K562 (cell line): ENCODE data around the gene FOXN3. TPM values are rescaled to one million over a fixed set of nuclear protein-coding genes. Genes with fewer than 3 reads are reported as not detected.

Source experiments
- ATAC-seq: fragments of 200-7000 bp; cut with Tn5 transposase; 3 replicates; pipeline ENCODE4 v1.9.1; 2020; ENCODE audit warnings: moderate library complexity
- BruUV-seq: library from RNA; stranded (reverse); fragments of 400-500 nt; replicated peaks from 2 replicates; lab custom pipeline; 2021; lab: Mats Ljungman, UMichigan
- CTCF ChIA-PET: fragments of 300-600 bp; formaldehyde crosslinking; extraction: SDS; loops from one replicate; lab custom pipeline; 2021; ENCODE audit warnings: low intra/inter-chr PET ratio; lab: Yijun Ruan, JAX
- POLR2A ChIA-PET: fragments of 300-600, 350-650 bp; sonication (Branson Sonifier 250); formaldehyde crosslinking; extraction: SDS; loops from one replicate; lab custom pipeline; 2021; ENCODE audit warnings: antibody characterized with exemption, inconsistent platforms; lab: Yijun Ruan, JAX
- DNase-seq, 4 experiments: peaks; one replicate each; pipeline versions ENCODE4 v3.0.0 to v3.0.0-alpha.2; 2011 to 2018; ENCODE audit warnings: low spot score in 3 of 4, mixed read lengths in 3 of 4; ENCODE audit errors: extremely low read depth in 1 of 4
- FAIRE-seq: peaks from 2 replicates; lab custom pipeline; 2011; peaks lifted over from hg19 to GRCh38; lab: Jason Lieb, UNC
- H2AFZ ChIP-seq: 2 replicates; pipeline ENCODE4 v1.6.0; 2011; ENCODE audit warnings: low read depth, low read length, control low read depth, inconsistent platforms
- H3K27ac ChIP-seq: fragments of 200-600 bp; 3 replicates; pipeline ENCODE4 v1.8.0; 2011; ENCODE audit warnings: low read depth, mild to moderate bottlenecking, control low read depth, inconsistent platforms, low read length, moderate library complexity, mixed read lengths; ENCODE audit errors: extremely low read depth
- H3K27me3 ChIP-seq, 2 experiments: fragments of 300-600 bp in 1 of 2; 2 replicates in 1 of 2; 3 replicates in 1 of 2; pipeline versions ENCODE4 v1.6.0 to v1.8.0; 2011; ENCODE audit warnings: inconsistent platforms in 2 of 2, low read length in 2 of 2, mild to moderate bottlenecking in 1 of 2, mixed read lengths in 1 of 2, moderate library complexity in 1 of 2; ENCODE audit not compliant: control insufficient read depth in 2 of 2, insufficient read depth in 2 of 2
- H3K36me3 ChIP-seq: fragments of 300-600 bp; 3 replicates; pipeline ENCODE4 v1.8.0; 2011; ENCODE audit warnings: mild to moderate bottlenecking, low read length, inconsistent platforms; ENCODE audit not compliant: control insufficient read depth, insufficient read depth
- H3K4me1 ChIP-seq, 2 experiments: fragments of 200-600 bp in 1 of 2; replicated peaks in 1 of 2; 2 replicates in 1 of 2; 3 replicates in 1 of 2; pipeline versions ENCODE4 v1.5.1 to v1.8.0; 2011; ENCODE audit warnings: inconsistent platforms in 2 of 2, low read length in 2 of 2, mild to moderate bottlenecking in 1 of 2, mixed read lengths in 1 of 2, moderate library complexity in 1 of 2; ENCODE audit not compliant: control insufficient read depth in 2 of 2, insufficient read depth in 2 of 2
- H3K4me2 ChIP-seq: 2 replicates; pipeline ENCODE4 v1.6.1; 2011; ENCODE audit warnings: low read length, control low read depth, inconsistent platforms, mixed read lengths; ENCODE audit not compliant: insufficient read depth
- H3K4me3 ChIP-seq: fragments of 200-600 bp; sonication (generic), shearing (Covaris generic); 2 replicates; pipeline ENCODE4 v1.5.1; 2016; ENCODE audit warnings: control low read depth, inconsistent platforms
- H3K79me2 ChIP-seq: fragments of 200-600 bp; 3 replicates; pipeline ENCODE4 v1.8.0; 2011; ENCODE audit warnings: low read length, inconsistent platforms; ENCODE audit not compliant: control insufficient read depth, insufficient read depth
- H3K9ac ChIP-seq, 2 experiments: 2 replicates each; pipeline versions ENCODE4 v1.6.0 to v1.6.1; 2011; ENCODE audit warnings: low read depth in 2 of 2, low read length in 2 of 2, control low read depth in 1 of 2, inconsistent platforms in 1 of 2, mild to moderate bottlenecking in 1 of 2, mixed read lengths in 1 of 2; ENCODE audit not compliant: insufficient read depth in 1 of 2
- H3K9me1 ChIP-seq: one replicate; pipeline ENCODE4 v1.6.0; 2011; ENCODE audit warnings: inconsistent platforms, mild to moderate bottlenecking, low read length, moderate library complexity; ENCODE audit not compliant: control insufficient read depth, insufficient read depth
- H3K9me3 ChIP-seq: replicated peaks from 2 replicates; pipeline ENCODE4 v1.5.1; 2011; ENCODE audit warnings: low read depth, low read length, inconsistent platforms; ENCODE audit not compliant: control insufficient read depth, insufficient read depth
- H4K20me1 ChIP-seq: replicated peaks from 2 replicates; pipeline ENCODE4 v1.6.1; 2011; ENCODE audit warnings: low read length, inconsistent platforms, mixed read lengths; ENCODE audit not compliant: control insufficient read depth, insufficient read depth
- BHLHE40 ChIP-seq: IDR thresholded peaks from 2 replicates; pipeline ENCODE4 v1.6.1; 2011; ENCODE audit warnings: low read length, improper control_type of control experiment
- EWSR1 ChIP-seq: fragments of 450-650 bp; IDR thresholded peaks from 2 replicates; pipeline ENCODE4 v1.6.1; 2018; ENCODE audit warnings: borderline replicate concordance, mild to moderate bottlenecking, low read depth, moderate library complexity; ENCODE audit not compliant: partially characterized antibody
- FIP1L1 ChIP-seq: fragments of 200-400 bp; formaldehyde crosslinking; IDR thresholded peaks from 2 replicates; pipeline ENCODE4 v1.6.1; 2018; ENCODE audit warnings: mild to moderate bottlenecking, low read depth, low read length; ENCODE audit not compliant: poor library complexity, severe bottlenecking
- HIVEP1 ChIP-seq: fragments of 250-450 bp; sonication (Bioruptor Pico); IDR thresholded peaks from 2 replicates; pipeline ENCODE4 v1.4.0; 2020; ENCODE audit warnings: mild to moderate bottlenecking
- MTA1 ChIP-seq: fragments of 450-650 bp; IDR thresholded peaks from 2 replicates; pipeline ENCODE4 v1.6.1; 2017; ENCODE audit warnings: borderline replicate concordance
- RAD21 ChIP-seq, 2 experiments: fragments of 250-450 bp in 1 of 2; fragments of 450-650 bp in 1 of 2; sonication (Bioruptor Pico) in 1 of 2; formaldehyde crosslinking in 1 of 2; IDR thresholded peaks in 1 of 2; conservative IDR thresholded peaks in 1 of 2; 2 replicates each; pipeline versions ENCODE4 v1.4.0 to v1.8.0; 2020 to 2022; ENCODE audit warnings: mild to moderate bottlenecking in 2 of 2, moderate library complexity in 1 of 2
- SRSF7 ChIP-seq: fragments of 200-400 bp; formaldehyde crosslinking; optimal IDR thresholded peaks from 2 replicates; pipeline ENCODE3; 2017; ENCODE audit warnings: mild to moderate bottlenecking, low read depth, low read length
- ZNF133 ChIP-seq: fragments of 250-450 bp; sonication (Bioruptor Pico); IDR thresholded peaks from 2 replicates; pipeline ENCODE4 v1.4.0; 2020; ENCODE audit warnings: mild to moderate bottlenecking
- ZNF143 ChIP-seq: sonication (generic); formaldehyde crosslinking; IDR thresholded peaks from 2 replicates; pipeline ENCODE4 v1.9.0; 2022; ENCODE audit warnings: mild to moderate bottlenecking, missing genetic modification reagents
- ZNF174 ChIP-seq: fragments of 250-450 bp; sonication (Bioruptor Pico); IDR thresholded peaks from 2 replicates; pipeline ENCODE4 v1.4.0; 2020; ENCODE audit warnings: mild to moderate bottlenecking
- WGBS: fragments of 100-300 bp; shearing (Covaris generic); methylation state at CpG from one replicate; pipeline ENCODE4 v1.1.6; 2016; ENCODE audit warnings: low coverage, mixed read lengths; ENCODE audit not compliant: insufficient coverage; ENCODE audit errors: missing lambda C conversion rate; 5-methylcytosine and 5-hydroxymethylcytosine counted together
- in situ Hi-C: fragments of 300-500 bp; cut with MboI; formaldehyde crosslinking; loops from 4 replicates; pipeline ENCODE4 v1.15.0; 2018; ENCODE audit warnings: inconsistent platforms, mixed read lengths
- intact Hi-C: fragments of 100-400 bp; cut with micrococcal nuclease; formaldehyde crosslinking; loops from 2 replicates; pipeline ENCODE4 v1.14.2; 2022
- polyA plus RNA-seq, 8 experiments: library from polyadenylated mRNA; depleted of rRNA in 4 of 8; stranded (reverse) in 5 of 8; unstranded in 3 of 8; fragments of >200 nt; fragmentation: Nextera tagmentation in 2 of 8; fragmentation: Illumina TruSeq in 1 of 8; extraction: Ambion mirVana in 2 of 8; extraction: Trizol in 1 of 8; gene quantifications; 2 replicates each; pipeline versions ENCODE4 v1.2.1 to v1.2.3, GENCODE V29; 2011 to 2014; ENCODE audit warnings: inconsistent platforms in 1 of 8, missing spikeins in 1 of 8
- total RNA-seq, 7 experiments: library from RNA; depleted of rRNA in 6 of 7; stranded (reverse); fragments of >200 nt in 6 of 7; fragmentation: Illumina TruSeq in 2 of 7; extraction: Trizol in 2 of 7; gene quantifications; 2 replicates each; pipeline versions ENCODE4 v1.2.1 to v1.2.3, GENCODE V29; 2011 to 2021; ENCODE audit warnings: low replicate concordance in 1 of 7
- TF ChIP-seq, protein P1 (sequence below), 3 experiments: fragments of 200-800 bp in 1 of 3; fragments of 250-450 bp in 1 of 3; fragments of 450-650 bp in 1 of 3; sonication (Bioruptor Pico) in 1 of 3; sonication (Bioruptor generic) in 1 of 3; formaldehyde crosslinking in 1 of 3; IDR thresholded peaks; 2 replicates each; pipeline versions ENCODE4 v1.6.1 to v1.8.0; 2016 to 2022; ENCODE audit warnings: mild to moderate bottlenecking in 2 of 3, missing genetic modification characterization in 2 of 3, missing compliant biosample characterization in 1 of 3, moderate library complexity in 1 of 3
- TF ChIP-seq, protein P2 (sequence below): fragments of 450-650 bp; IDR thresholded peaks from 2 replicates; pipeline ENCODE4 v1.6.1; 2017; ENCODE audit warnings: antibody characterized with exemption

Gene FOXN3
- total and polyA plus RNA-seq, 9 of the 15 experiments (the other 6 are each of a cell fraction or from before 2014, with no cell fraction given): 0.07 to 1.3 (median 0.40) TPM

DNA sequence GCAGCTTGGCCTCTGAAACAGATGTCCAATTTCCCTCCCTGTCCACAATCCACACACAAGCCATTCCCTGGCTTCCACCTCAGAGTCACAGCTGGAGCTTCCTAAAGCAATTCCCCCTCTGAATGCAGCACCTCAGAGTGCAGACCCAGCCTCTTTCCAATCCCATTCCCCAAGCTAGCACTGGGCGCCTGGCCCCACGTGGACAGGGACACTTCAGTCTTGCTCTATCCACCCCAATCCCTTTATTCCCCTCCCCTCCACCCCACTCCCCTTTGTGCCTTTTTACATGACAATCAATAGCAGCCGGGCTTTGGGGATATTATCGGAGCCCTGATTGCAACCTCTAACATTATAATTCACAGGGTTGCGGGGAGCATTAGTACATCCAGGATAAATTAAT is 300.0 kb downstream of the FOXN3 start:
- FAIRE-seq (no peak), ATAC-seq (no peak), DNase-seq (no peak)
- in situ Hi-C loops: no loop called here
- no peak overlapping the region for H3K4me3 ChIP-seq
- ChIA-PET CTCF (no interaction called here), POLR2A (no interaction called here)
- TF ChIP-seq, protein P1, sequence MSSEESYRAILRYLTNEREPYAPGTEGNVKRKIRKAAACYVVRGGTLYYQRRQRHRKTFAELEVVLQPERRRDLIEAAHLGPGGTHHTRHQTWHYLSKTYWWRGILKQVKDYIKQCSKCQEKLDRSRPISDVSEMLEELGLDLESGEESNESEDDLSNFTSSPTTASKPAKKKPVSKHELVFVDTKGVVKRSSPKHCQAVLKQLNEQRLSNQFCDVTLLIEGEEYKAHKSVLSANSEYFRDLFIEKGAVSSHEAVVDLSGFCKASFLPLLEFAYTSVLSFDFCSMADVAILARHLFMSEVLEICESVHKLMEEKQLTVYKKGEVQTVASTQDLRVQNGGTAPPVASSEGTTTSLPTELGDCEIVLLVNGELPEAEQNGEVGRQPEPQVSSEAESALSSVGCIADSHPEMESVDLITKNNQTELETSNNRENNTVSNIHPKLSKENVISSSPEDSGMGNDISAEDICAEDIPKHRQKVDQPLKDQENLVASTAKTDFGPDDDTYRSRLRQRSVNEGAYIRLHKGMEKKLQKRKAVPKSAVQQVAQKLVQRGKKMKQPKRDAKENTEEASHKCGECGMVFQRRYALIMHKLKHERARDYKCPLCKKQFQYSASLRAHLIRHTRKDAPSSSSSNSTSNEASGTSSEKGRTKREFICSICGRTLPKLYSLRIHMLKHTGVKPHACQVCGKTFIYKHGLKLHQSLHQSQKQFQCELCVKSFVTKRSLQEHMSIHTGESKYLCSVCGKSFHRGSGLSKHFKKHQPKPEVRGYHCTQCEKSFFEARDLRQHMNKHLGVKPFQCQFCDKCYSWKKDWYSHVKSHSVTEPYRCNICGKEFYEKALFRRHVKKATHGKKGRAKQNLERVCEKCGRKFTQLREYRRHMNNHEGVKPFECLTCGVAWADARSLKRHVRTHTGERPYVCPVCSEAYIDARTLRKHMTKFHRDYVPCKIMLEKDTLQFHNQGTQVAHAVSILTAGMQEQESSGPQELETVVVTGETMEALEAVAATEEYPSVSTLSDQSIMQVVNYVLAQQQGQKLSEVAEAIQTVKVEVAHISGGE (CRISPR knock-in tag; IDR thresholded peaks at IDR 0.05): no peak
- no peak for TF ChIP-seq MTA1
- TF ChIP-seq, protein P2, sequence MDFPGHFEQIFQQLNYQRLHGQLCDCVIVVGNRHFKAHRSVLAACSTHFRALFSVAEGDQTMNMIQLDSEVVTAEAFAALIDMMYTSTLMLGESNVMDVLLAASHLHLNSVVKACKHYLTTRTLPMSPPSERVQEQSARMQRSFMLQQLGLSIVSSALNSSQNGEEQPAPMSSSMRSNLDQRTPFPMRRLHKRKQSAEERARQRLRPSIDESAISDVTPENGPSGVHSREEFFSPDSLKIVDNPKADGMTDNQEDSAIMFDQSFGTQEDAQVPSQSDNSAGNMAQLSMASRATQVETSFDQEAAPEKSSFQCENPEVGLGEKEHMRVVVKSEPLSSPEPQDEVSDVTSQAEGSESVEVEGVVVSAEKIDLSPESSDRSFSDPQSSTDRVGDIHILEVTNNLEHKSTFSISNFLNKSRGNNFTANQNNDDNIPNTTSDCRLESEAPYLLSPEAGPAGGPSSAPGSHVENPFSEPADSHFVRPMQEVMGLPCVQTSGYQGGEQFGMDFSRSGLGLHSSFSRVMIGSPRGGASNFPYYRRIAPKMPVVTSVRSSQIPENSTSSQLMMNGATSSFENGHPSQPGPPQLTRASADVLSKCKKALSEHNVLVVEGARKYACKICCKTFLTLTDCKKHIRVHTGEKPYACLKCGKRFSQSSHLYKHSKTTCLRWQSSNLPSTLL: no peak
- TF ChIP-seq BHLHE40: no peak
- TF ChIP-seq RAD21 (CRISPR knock-in tag; conservative IDR thresholded peaks at IDR 0.05 in 1 of 2, IDR thresholded peaks at IDR 0.05 in 1 of 2): no peak
- TF ChIP-seq ZNF133 (CRISPR knock-in tag): no peak
- TF ChIP-seq FIP1L1: no peak
- no peak for TF ChIP-seq HIVEP1 (CRISPR knock-in tag)
- no peak for TF ChIP-seq ZNF143 (CRISPR knock-in tag)
- no peak for TF ChIP-seq EWSR1
- TF ChIP-seq ZNF174: no peak
- TF ChIP-seq SRSF7: no peak
- H3K79me2 ChIP-seq: no peaks in the 10 kb centered on the region
- intact Hi-C loops: no loop called here
- no TSS peak for BruUV-seq
- no peak overlapping the region for H3K27ac ChIP-seq
- no peaks in the 10 kb centered on the region for H3K27me3 ChIP-seq
- no peak overlapping the region for H2AFZ ChIP-seq
- H3K4me2 ChIP-seq: no peak overlapping the region
- H3K9me1 ChIP-seq: no peaks in the 10 kb centered on the region
- no peaks in the 10 kb centered on the region for H3K36me3 ChIP-seq
- H3K9ac ChIP-seq: no peak overlapping the region
- no peaks in the 10 kb centered on the region for H3K9me3 ChIP-seq
- no peaks in the 10 kb centered on the region for H4K20me1 ChIP-seq
- peaks cover 0 to 3% of the 10 kb centered on the region in 2 experiments; a peak in 1 of 5 replicates for H3K4me1 ChIP-seq
- 4% methylated on average over 3 of the region's 5 CpGs for WGBS
